HCT116 (cell line): ENCODE measurements around the gene ZNF18.

Source experiments
- POLR2A ChIP-seq: IDR thresholded peaks from 2 replicates; pipeline ENCODE4 v1.7.0; 2011; ENCODE audit warnings: borderline replicate concordance; ENCODE audit not compliant: insufficient read depth, insufficient read length; ENCODE audit errors: extremely low read depth
- POLR2AphosphoS5 ChIP-seq: IDR thresholded peaks from 2 replicates; pipeline ENCODE4 v1.6.1; 2011; ENCODE audit warnings: mild to moderate bottlenecking, low read depth, low read length, moderate library complexity
- YY1 ChIP-seq: IDR thresholded peaks from 2 replicates; pipeline ENCODE4 v1.6.1; 2011; ENCODE audit warnings: low read length, low read depth, moderate library complexity, mild to moderate bottlenecking; ENCODE audit not compliant: insufficient replicate concordance; ENCODE audit errors: extremely low read depth
- ZNF274 ChIP-seq: fragments of 200-500 bp; sonication (Bioruptor generic); IDR thresholded peaks from 2 replicates; pipeline ENCODE4 v1.6.1; 2014; ENCODE audit warnings: mild to moderate bottlenecking, low read depth, low read length, inconsistent platforms
- TF ChIP-seq, protein P1 (sequence below), 3 experiments: fragments of 200-600 bp in 1 of 3; sonication (generic) in 1 of 3; IDR thresholded peaks in 2 of 3; conservative IDR thresholded peaks in 1 of 3; 2 replicates each; pipeline ENCODE4 v1.5.1; 2012 to 2017; ENCODE audit warnings: low read depth in 2 of 3, low read length in 2 of 3, antibody characterized with exemption in 1 of 3, borderline replicate concordance in 1 of 3, control low read depth in 1 of 3, mild to moderate bottlenecking in 1 of 3, mixed read lengths in 1 of 3, mixed run types in 1 of 3, moderate library complexity in 1 of 3; ENCODE audit not compliant: insufficient read depth in 1 of 3
- TF ChIP-seq, protein P2 (sequence below): IDR thresholded peaks from 2 replicates; pipeline ENCODE4 v1.6.1; 2012
- TF ChIP-seq, protein P3 (sequence below): IDR thresholded peaks from 2 replicates; pipeline ENCODE4 v1.6.1; 2012; ENCODE audit warnings: low read depth

DNA sequence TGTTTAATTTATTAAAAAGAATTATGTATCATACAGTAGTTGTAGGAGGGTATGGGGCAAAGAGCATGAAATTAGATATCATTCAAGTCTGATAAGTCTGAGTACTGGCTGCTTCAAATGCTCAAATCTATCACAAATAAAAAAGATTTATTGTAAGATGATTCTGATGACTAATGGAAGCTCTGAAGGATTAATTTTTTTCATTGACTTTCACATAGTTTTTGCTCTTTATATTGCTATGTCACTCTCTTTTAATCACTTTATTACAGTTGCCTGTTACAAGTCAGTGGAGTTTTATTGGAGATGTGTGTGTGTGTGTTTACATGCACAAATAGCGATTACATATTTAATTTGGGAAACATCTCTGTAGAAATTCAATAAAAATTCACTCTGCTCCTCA is 38.4 kb upstream of the ZNF18 start:
- TF ChIP-seq YY1 (no peak), ZNF274 (no peak), POLR2AphosphoS5 (no peak), POLR2A (no peak)
- TF ChIP-seq, protein P1, sequence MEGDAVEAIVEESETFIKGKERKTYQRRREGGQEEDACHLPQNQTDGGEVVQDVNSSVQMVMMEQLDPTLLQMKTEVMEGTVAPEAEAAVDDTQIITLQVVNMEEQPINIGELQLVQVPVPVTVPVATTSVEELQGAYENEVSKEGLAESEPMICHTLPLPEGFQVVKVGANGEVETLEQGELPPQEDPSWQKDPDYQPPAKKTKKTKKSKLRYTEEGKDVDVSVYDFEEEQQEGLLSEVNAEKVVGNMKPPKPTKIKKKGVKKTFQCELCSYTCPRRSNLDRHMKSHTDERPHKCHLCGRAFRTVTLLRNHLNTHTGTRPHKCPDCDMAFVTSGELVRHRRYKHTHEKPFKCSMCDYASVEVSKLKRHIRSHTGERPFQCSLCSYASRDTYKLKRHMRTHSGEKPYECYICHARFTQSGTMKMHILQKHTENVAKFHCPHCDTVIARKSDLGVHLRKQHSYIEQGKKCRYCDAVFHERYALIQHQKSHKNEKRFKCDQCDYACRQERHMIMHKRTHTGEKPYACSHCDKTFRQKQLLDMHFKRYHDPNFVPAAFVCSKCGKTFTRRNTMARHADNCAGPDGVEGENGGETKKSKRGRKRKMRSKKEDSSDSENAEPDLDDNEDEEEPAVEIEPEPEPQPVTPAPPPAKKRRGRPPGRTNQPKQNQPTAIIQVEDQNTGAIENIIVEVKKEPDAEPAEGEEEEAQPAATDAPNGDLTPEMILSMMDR (IDR thresholded peaks at IDR 0.05 in 2 of 3, conservative IDR thresholded peaks at IDR 0.05 in 1 of 3; ENCODE audit: borderline replicate concordance in 1 of 3, insufficient read depth in 1 of 3, low read depth in 2 of 3, low read length in 2 of 3): no peak
- TF ChIP-seq, protein P2, sequence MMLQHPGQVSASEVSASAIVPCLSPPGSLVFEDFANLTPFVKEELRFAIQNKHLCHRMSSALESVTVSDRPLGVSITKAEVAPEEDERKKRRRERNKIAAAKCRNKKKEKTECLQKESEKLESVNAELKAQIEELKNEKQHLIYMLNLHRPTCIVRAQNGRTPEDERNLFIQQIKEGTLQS: no peak
- TF ChIP-seq, protein P3, sequence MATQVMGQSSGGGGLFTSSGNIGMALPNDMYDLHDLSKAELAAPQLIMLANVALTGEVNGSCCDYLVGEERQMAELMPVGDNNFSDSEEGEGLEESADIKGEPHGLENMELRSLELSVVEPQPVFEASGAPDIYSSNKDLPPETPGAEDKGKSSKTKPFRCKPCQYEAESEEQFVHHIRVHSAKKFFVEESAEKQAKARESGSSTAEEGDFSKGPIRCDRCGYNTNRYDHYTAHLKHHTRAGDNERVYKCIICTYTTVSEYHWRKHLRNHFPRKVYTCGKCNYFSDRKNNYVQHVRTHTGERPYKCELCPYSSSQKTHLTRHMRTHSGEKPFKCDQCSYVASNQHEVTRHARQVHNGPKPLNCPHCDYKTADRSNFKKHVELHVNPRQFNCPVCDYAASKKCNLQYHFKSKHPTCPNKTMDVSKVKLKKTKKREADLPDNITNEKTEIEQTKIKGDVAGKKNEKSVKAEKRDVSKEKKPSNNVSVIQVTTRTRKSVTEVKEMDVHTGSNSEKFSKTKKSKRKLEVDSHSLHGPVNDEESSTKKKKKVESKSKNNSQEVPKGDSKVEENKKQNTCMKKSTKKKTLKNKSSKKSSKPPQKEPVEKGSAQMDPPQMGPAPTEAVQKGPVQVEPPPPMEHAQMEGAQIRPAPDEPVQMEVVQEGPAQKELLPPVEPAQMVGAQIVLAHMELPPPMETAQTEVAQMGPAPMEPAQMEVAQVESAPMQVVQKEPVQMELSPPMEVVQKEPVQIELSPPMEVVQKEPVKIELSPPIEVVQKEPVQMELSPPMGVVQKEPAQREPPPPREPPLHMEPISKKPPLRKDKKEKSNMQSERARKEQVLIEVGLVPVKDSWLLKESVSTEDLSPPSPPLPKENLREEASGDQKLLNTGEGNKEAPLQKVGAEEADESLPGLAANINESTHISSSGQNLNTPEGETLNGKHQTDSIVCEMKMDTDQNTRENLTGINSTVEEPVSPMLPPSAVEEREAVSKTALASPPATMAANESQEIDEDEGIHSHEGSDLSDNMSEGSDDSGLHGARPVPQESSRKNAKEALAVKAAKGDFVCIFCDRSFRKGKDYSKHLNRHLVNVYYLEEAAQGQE: no peak
